Hepatocyte (in vitro differentiated cells): ENCODE data around the gene DNAJC8. TPM values are rescaled to one million over a fixed set of nuclear protein-coding genes. Genes with fewer than 3 reads are reported as not detected.

ENCODE experiments used
- DNase-seq: peaks from one replicate; pipeline ENCODE4 v3.0.0-alpha.2; 2016; ENCODE audit warnings: low spot score
- H2AFZ ChIP-seq: fragments of 200-600 bp; sonication (generic); 2 replicates; pipeline ENCODE4 v1.6.0; 2016; ENCODE audit warnings: antibody characterized with exemption, mild to moderate bottlenecking
- H3K27ac ChIP-seq: fragments of 200-600 bp; sonication (generic); 2 replicates; pipeline ENCODE4 v1.5.1; 2016; ENCODE audit warnings: mild to moderate bottlenecking
- H3K27me3 ChIP-seq: fragments of 200-600 bp; sonication (generic); 2 replicates; pipeline ENCODE4 v1.6.1; 2016
- H3K36me3 ChIP-seq: fragments of 200-600 bp; sonication (generic); replicated peaks from 2 replicates; pipeline ENCODE4 v1.5.1; 2016; ENCODE audit warnings: low read depth; ENCODE audit not compliant: insufficient read depth
- H3K4me1 ChIP-seq: fragments of 200-600 bp; sonication (generic); 2 replicates; pipeline ENCODE4 v1.5.1; 2016; ENCODE audit warnings: mild to moderate bottlenecking, moderate library complexity; ENCODE audit not compliant: insufficient read depth
- H3K4me2 ChIP-seq: fragments of 200-600 bp; sonication (generic); 2 replicates; pipeline ENCODE4 v1.6.0; 2016
- H3K4me3 ChIP-seq: fragments of 200-600 bp; sonication (generic); 2 replicates; pipeline ENCODE4 v1.5.1; 2016; ENCODE audit warnings: mild to moderate bottlenecking
- H3K79me2 ChIP-seq: fragments of 200-600 bp; sonication (generic); 2 replicates; pipeline ENCODE4 v1.6.0; 2017; ENCODE audit warnings: mild to moderate bottlenecking
- H3K9me2 ChIP-seq: fragments of 200-600 bp; sonication (generic); replicated peaks from 2 replicates; pipeline ENCODE4 v1.6.0; 2017; ENCODE audit warnings: mild to moderate bottlenecking; ENCODE audit not compliant: insufficient read depth
- H3K9me3 ChIP-seq: fragments of 200-600 bp; sonication (generic); 2 replicates; pipeline ENCODE4 v1.5.1; 2016; ENCODE audit warnings: low read depth, mild to moderate bottlenecking
- H4K20me1 ChIP-seq: fragments of 200-600 bp; sonication (generic); 2 replicates; pipeline ENCODE4 v1.6.0; 2016; ENCODE audit warnings: mild to moderate bottlenecking; ENCODE audit not compliant: insufficient read depth, poor library complexity, severe bottlenecking
- CTCF ChIP-seq: fragments of 200-600 bp; sonication (generic); IDR thresholded peaks from 2 replicates; pipeline ENCODE4 v1.5.1; 2016; ENCODE audit warnings: antibody characterized with exemption, mild to moderate bottlenecking; ENCODE audit not compliant: poor library complexity
- EZH2 ChIP-seq: fragments of 200-600 bp; sonication (generic); IDR thresholded peaks from 2 replicates; pipeline ENCODE4 v1.6.1; 2016; ENCODE audit warnings: antibody characterized with exemption, mild to moderate bottlenecking, borderline replicate concordance
- EZH2phosphoT487 ChIP-seq: fragments of 200-600 bp; sonication (generic); IDR thresholded peaks from one replicate; pipeline ENCODE4 v1.6.1; 2018; ENCODE audit warnings: antibody characterized with exemption, mild to moderate bottlenecking, low read depth, moderate library complexity; ENCODE audit not compliant: unreplicated experiment, severe bottlenecking
- WGBS: methylation state at CpG from one replicate; pipeline ENCODE4 v1.1.6; 2016; ENCODE audit warnings: low lambda C conversion rate; ENCODE audit errors: missing lambda C conversion rate; 5-methylcytosine and 5-hydroxymethylcytosine counted together
- polyA plus RNA-seq: library from polyadenylated mRNA; unstranded; fragments of >200 nt; fragmentation: Nextera tagmentation; extraction: Ambion mirVana; gene quantifications from 2 replicates; pipeline ENCODE4 v1.2.1, GENCODE V29; 2016
- total RNA-seq: library from RNA; depleted of rRNA; stranded (reverse); fragments of >200 nt; gene quantifications from 2 replicates; pipeline ENCODE4 v1.2.3, GENCODE V29; 2014

The DNAJC8 gene
- total and polyA plus RNA-seq, 2 experiments from 2014 or later = 79.5 to 112 TPM

GRCh38 chr1:28175955-28176485 is 56.8 kb downstream of the DNAJC8 start:
- no peak overlapping the region for H2AFZ ChIP-seq
- 95% methylated on average over 8 of the region's 8 CpGs for WGBS

GRCh38 chr1:28173980-28174297 is 58.9 kb downstream of the DNAJC8 start:
- Histone ChIP-seq H2AFZ (no peak overlapping the region), H3K36me3 (no peaks in the 10 kb centered on the region), H3K4me1 (peaks cover 10% of the 10 kb centered on the region), H3K27me3 (no peaks in the 10 kb centered on the region), H3K27ac (no peak overlapping the region), H3K79me2 (no peaks in the 10 kb centered on the region), H3K9me2 (no peaks in the 10 kb centered on the region), H3K9me3 (no peaks in the 10 kb centered on the region), H4K20me1 (no peaks in the 10 kb centered on the region), H3K4me2 (no peak overlapping the region), H3K4me3 (no peak overlapping the region)
- TF ChIP-seq EZH2 (no peak), EZH2phosphoT487 (no peak), CTCF (no peak)
- WGBS = 81% methylated on average over 5 of the region's 5 CpGs
- DNase-seq = no peak

More at GRCh38 chr1:28175955-28176485, 56.8 kb downstream of the DNAJC8 start:
- no peak for TF ChIP-seq CTCF
- no peak for TF ChIP-seq EZH2
- no peak for TF ChIP-seq EZH2phosphoT487
- no peak for DNase-seq
- no peaks in the 10 kb centered on the region for H3K36me3 ChIP-seq
- H3K9me2 ChIP-seq = no peaks in the 10 kb centered on the region
- no peak overlapping the region for H3K4me2 ChIP-seq
- H3K9me3 ChIP-seq = no peaks in the 10 kb centered on the region
- H3K4me3 ChIP-seq = no peak overlapping the region
- no peaks in the 10 kb centered on the region for H4K20me1 ChIP-seq
- no peaks in the 10 kb centered on the region for H3K27me3 ChIP-seq
- no peaks in the 10 kb centered on the region for H3K79me2 ChIP-seq
- no peak overlapping the region for H3K27ac ChIP-seq
- H3K4me1 ChIP-seq = no peaks in the 10 kb centered on the region

- H2AFZ ChIP-seq = no peak overlapping the region
- no peaks in the 10 kb centered on the region for H3K27me3 ChIP-seq
- peaks cover 10% of the 10 kb centered on the region for H3K4me1 ChIP-seq
- TF ChIP-seq EZH2 (no peak), CTCF (no peak), EZH2phosphoT487 (no peak)
- H4K20me1 ChIP-seq = no peaks in the 10 kb centered on the region
- no peaks in the 10 kb centered on the region for H3K36me3 ChIP-seq
- H3K9me2 ChIP-seq = no peaks in the 10 kb centered on the region
- no peak overlapping the region for H3K4me3 ChIP-seq
- WGBS = 64% methylated on average over 8 of the region's 11 CpGs
- H3K79me2 ChIP-seq = no peaks in the 10 kb centered on the region
- no peak for DNase-seq
- peak overlapping the region; percentile 82 for H3K27ac ChIP-seq
- no peaks in the 10 kb centered on the region for H3K9me3 ChIP-seq
- peak overlapping the region; percentile 14 for H3K4me2 ChIP-seq
Observed at GRCh38 chr1:28173151-28173979, 59.5 kb downstream of the DNAJC8 start.
